ENCODE results near the gene ITGA8. TPM values are rescaled to one million over a fixed set of nuclear protein-coding genes. Genes with fewer than 3 reads are reported as not detected.
"Not testable (repeated sequence)": the region's sequence is repeated elsewhere in the genome, so short reads cannot be mapped to it uniquely, and the experiment has no call there.

Gene ITGA8
- total RNA-seq, 2 experiments from 2014 or later: not detected

GRCh38 chr10:15567952-15568351, 151.8 kb downstream of the ITGA8 start:
- POLR2A ChIA-PET: no interaction called here
- no peaks in the 10 kb centered on the region for H3K9me3 Mint-ChIP-seq
- H3K36me3 Mint-ChIP-seq: no peaks in the 10 kb centered on the region
- ATAC-seq (ENCODE audit: low read depth) (no peak), DNase-seq (no peak)
- H3K27me3 Mint-ChIP-seq: no peaks in the 10 kb centered on the region
- no peaks in the 10 kb centered on the region for H3K4me1 Mint-ChIP-seq
- H3K4me3 Mint-ChIP-seq: no peak overlapping the region
- H3K27ac Mint-ChIP-seq: no peak overlapping the region

DNA sequence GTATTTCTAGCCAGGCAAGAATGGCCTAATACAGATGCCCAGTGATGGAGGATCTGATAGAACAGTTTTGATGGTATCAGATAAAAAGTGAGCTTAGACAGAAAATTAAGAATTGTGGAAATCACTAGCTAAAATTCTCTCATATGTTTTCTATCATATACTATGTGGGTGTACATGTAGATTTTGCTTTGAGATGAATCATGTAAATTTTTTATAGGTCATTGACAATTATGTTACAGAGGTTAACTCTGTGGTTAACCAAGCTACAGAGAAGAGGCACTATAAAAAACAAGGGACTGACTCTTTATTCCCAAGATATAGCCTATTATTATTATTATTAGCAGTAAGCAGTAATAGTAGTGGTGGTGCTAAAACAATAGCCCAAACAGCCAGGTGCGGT, 156.5 kb downstream of the ITGA8 start:
- Mint-ChIP-seq H3K27ac (no peak overlapping the region), H3K4me3 (no peak overlapping the region), H3K27me3 (peaks cover 1% of the 10 kb centered on the region), H3K36me3 (no peaks in the 10 kb centered on the region), H3K4me1 (no peaks in the 10 kb centered on the region), H3K9me3 (no peaks in the 10 kb centered on the region)
- ATAC-seq (ENCODE audit: low read depth): no peak
- POLR2A ChIA-PET: no interaction called here
- no peak for DNase-seq

- POLR2A ChIA-PET: no interaction called here
- ATAC-seq (ENCODE audit: low read depth) (no peak), DNase-seq (no peak)
- Mint-ChIP-seq H3K9me3 (no peaks in the 10 kb centered on the region), H3K4me1 (no peaks in the 10 kb centered on the region), H3K27me3 (peaks cover 1% of the 10 kb centered on the region), H3K4me3 (no peak overlapping the region), H3K27ac (no peak overlapping the region), H3K36me3 (no peaks in the 10 kb centered on the region)
These were observed 157.1 kb downstream of the ITGA8 start for GRCh38 chr10:15562578-15562977.

- no peak for DNase-seq
- no peaks in the 10 kb centered on the region for H3K36me3 Mint-ChIP-seq
- POLR2A ChIA-PET: no interaction called here
- no peaks in the 10 kb centered on the region for H3K9me3 Mint-ChIP-seq
- no peak overlapping the region for H3K4me3 Mint-ChIP-seq
- H3K27ac Mint-ChIP-seq: no peak overlapping the region
- ATAC-seq (ENCODE audit: low read depth): no peak
- no peaks in the 10 kb centered on the region for H3K4me1 Mint-ChIP-seq
- peaks cover 1% of the 10 kb centered on the region for H3K27me3 Mint-ChIP-seq
These were observed 157.6 kb downstream of the ITGA8 start for GRCh38 chr10:15562116-15562515.

DNA sequence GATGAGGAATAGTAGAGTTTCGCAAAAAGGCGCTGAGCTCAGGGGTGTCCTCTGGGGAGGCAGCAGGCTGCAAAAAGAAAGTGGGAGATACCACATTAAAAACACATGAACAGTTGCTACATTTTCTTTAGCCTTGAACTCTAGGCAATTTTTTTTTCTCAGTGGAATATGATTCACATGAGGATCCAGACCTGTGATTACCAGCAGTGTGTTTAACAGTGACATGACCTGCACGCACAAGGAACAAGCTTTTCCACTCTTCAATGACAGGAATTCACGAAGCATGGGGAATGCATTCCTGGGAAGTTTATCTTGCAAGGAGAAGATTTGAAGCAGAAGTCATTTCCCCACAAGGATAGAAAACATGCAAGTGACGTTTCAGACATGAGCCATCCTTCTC, 161.6 kb downstream of the ITGA8 start:
- Mint-ChIP-seq H3K9me3 (no peaks in the 10 kb centered on the region), H3K4me1 (no peaks in the 10 kb centered on the region), H3K4me3 (no peak overlapping the region), H3K36me3 (no peaks in the 10 kb centered on the region), H3K27me3 (peaks cover 1% of the 10 kb centered on the region), H3K27ac (no peak overlapping the region)
- DNase-seq: no peak
- POLR2A ChIA-PET: no interaction called here
- ATAC-seq (ENCODE audit: low read depth): no peak

DNA sequence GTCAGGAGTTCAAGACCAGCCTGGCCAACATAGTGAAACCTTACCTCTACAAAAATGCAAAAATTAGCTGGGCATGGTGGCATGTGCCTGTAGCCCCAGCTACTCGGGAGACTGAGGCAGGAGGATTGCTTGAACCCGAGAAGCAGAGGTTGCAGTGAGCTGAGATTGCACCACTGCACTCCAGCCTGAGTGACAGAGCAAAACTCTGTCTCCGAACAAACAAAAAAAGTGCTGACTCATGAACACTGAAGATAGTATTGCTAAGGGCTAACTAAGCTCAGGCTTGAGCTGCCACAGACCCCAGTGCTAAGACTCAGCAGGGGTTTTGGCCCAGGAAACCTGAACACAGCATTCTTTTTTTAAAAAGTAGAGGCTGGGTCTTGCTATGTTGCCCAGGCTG, 162.6 kb downstream of the ITGA8 start:
- ATAC-seq (ENCODE audit: low read depth); H3K4me1 Mint-ChIP-seq; H3K36me3 Mint-ChIP-seq; H3K27ac Mint-ChIP-seq; H3K4me3 Mint-ChIP-seq; H3K27me3 Mint-ChIP-seq; DNase-seq; POLR2A ChIA-PET; H3K9me3 Mint-ChIP-seq: not testable (repeated sequence)

- H3K4me1 Mint-ChIP-seq: no peaks in the 10 kb centered on the region
- H3K36me3 Mint-ChIP-seq: no peaks in the 10 kb centered on the region
- peaks cover 2% of the 10 kb centered on the region for H3K27me3 Mint-ChIP-seq
- ATAC-seq (ENCODE audit: low read depth) (no peak), DNase-seq (no peak)
- H3K4me3 Mint-ChIP-seq: no peak overlapping the region
- H3K9me3 Mint-ChIP-seq: no peaks in the 10 kb centered on the region
- H3K27ac Mint-ChIP-seq: no peak overlapping the region
- POLR2A ChIA-PET: no interaction called here
These were observed 168.8 kb downstream of the ITGA8 start for GRCh38 chr10:15550950-15551349.

GRCh38 chr10:15548331-15548730, 171.4 kb downstream of the ITGA8 start:
- Mint-ChIP-seq H3K27ac (no peak overlapping the region), H3K27me3 (peaks cover 2% of the 10 kb centered on the region), H3K4me1 (no peaks in the 10 kb centered on the region), H3K36me3 (no peaks in the 10 kb centered on the region), H3K9me3 (peaks cover 1% of the 10 kb centered on the region), H3K4me3 (no peak overlapping the region)
- no peak for DNase-seq
- POLR2A ChIA-PET: no interaction called here
- ATAC-seq (ENCODE audit: low read depth): no peak

DNA sequence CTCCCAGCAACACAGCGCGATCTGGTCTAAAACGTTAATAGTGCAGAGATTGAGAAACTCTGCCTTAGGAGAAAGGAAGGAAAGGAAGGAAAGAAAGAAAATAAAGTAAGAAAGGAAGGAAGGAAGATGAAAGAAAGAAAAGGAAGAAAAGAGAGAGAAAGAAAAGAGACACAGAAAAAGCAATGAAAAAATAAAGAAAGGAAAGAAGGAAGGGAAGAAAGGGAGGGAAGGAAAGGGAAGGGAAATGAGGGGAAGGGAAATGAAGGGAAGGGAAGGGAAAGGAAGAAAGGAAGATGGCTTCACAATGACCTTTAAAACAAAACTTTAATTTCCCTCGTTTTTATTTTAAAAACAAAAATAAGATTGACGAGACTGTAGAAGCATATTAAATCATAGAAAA, 173.1 kb downstream of the ITGA8 start:
- H3K9me3 Mint-ChIP-seq: peaks cover 1% of the 10 kb centered on the region
- DNase-seq (no peak), ATAC-seq (ENCODE audit: low read depth) (no peak)
- H3K36me3 Mint-ChIP-seq: no peaks in the 10 kb centered on the region
- H3K4me1 Mint-ChIP-seq: no peaks in the 10 kb centered on the region
- no peak overlapping the region for H3K27ac Mint-ChIP-seq
- H3K4me3 Mint-ChIP-seq: no peak overlapping the region
- H3K27me3 Mint-ChIP-seq: peaks cover 2% of the 10 kb centered on the region
- POLR2A ChIA-PET: no interaction called here

- POLR2A ChIA-PET: no interaction called here
- H3K4me1 Mint-ChIP-seq: no peaks in the 10 kb centered on the region
- DNase-seq: no peak
- H3K4me3 Mint-ChIP-seq: no peak overlapping the region
- H3K27me3 Mint-ChIP-seq: peaks cover 2% of the 10 kb centered on the region
- H3K9me3 Mint-ChIP-seq: peaks cover 1% of the 10 kb centered on the region
- ATAC-seq (ENCODE audit: low read depth): no peak
- H3K27ac Mint-ChIP-seq: no peak overlapping the region
- no peaks in the 10 kb centered on the region for H3K36me3 Mint-ChIP-seq
These were observed 173.8 kb downstream of the ITGA8 start for GRCh38 chr10:15545884-15546283.

DNA sequence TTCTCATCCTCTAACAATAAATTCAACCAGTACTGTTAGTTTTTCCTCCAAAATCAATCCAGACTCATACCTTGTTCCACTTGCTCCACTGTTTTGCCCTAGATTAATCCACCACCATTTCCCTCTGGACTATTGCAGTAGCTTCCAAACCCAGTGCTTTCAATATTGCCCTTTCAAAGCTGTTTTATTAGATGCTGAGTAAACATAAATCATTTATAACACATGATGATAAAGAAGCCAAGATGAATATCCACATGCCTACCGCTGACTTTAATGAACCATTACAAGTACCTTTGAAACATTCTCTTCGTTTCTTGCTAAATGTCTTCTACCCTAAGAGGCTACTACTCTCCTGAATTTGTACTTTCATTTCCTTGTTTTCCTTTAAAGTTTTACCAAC, 174.5 kb downstream of the ITGA8 start:
- ATAC-seq (ENCODE audit: low read depth) (no peak), DNase-seq (no peak)
- POLR2A ChIA-PET: no interaction called here
- H3K27ac Mint-ChIP-seq: no peak overlapping the region
- H3K4me1 Mint-ChIP-seq: no peaks in the 10 kb centered on the region
- peaks cover 1% of the 10 kb centered on the region for H3K9me3 Mint-ChIP-seq
- peaks cover 2% of the 10 kb centered on the region for H3K27me3 Mint-ChIP-seq
- no peak overlapping the region for H3K4me3 Mint-ChIP-seq
- no peaks in the 10 kb centered on the region for H3K36me3 Mint-ChIP-seq

DNA sequence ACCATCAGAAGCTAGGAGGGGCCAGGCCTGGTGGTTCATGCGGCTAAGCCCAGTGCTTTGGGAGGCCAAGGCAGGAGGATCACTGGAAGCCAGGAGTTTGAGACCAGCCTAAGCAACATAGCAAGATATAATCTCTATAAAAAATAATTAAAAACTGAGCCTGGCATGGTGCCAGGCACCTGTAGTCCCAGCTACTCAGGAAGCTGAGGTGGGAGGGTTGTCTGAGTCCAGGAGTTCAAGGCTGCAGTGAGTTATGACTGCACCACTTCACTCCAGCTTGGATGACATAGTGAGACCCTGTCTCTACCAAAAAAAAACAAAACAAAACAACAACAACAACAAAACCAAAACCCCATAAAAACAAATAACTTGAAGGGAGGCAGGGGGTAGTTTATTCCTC, 175.7 kb downstream of the ITGA8 start:
- Mint-ChIP-seq H3K4me3 (no peak overlapping the region), H3K27me3 (peaks cover 2% of the 10 kb centered on the region), H3K36me3 (no peaks in the 10 kb centered on the region), H3K4me1 (no peaks in the 10 kb centered on the region), H3K9me3 (peaks cover 1% of the 10 kb centered on the region), H3K27ac (no peak overlapping the region)
- ATAC-seq (ENCODE audit: low read depth): no peak
- no peak for DNase-seq
- POLR2A ChIA-PET: no interaction called here

DNA sequence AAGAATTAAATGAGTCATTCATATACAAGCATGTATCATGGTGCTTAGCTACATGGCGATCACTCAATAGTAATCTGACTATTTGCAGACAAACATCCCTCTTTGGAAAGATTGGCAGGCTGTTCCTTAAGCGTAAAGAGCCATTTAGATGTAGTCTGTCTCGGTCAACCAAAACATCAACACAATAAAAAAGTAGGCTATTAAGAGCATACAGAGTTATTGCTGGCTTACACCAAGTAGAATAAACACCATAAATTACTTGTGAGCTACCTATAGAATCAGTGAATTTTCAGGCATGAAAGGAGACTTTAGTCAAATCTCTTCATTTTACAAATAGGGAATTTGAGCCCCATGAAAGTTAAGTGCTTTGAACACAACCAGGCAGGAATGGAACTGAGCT, 176.9 kb downstream of the ITGA8 start:
- Mint-ChIP-seq H3K36me3 (no peaks in the 10 kb centered on the region), H3K27me3 (peaks cover 2% of the 10 kb centered on the region), H3K4me1 (no peaks in the 10 kb centered on the region), H3K9me3 (peaks cover 1% of the 10 kb centered on the region), H3K27ac (no peak overlapping the region), H3K4me3 (no peak overlapping the region)
- no peak for DNase-seq
- ATAC-seq (ENCODE audit: low read depth): no peak
- POLR2A ChIA-PET: no interaction called here

- POLR2A ChIA-PET: no interaction called here
These were observed 178.3 kb downstream of the ITGA8 start for GRCh38 chr10:15541376-15541775.

GRCh38 chr10:15540727-15541126, 179.0 kb downstream of the ITGA8 start:
- ATAC-seq (ENCODE audit: low read depth) (no peak), DNase-seq (no peak)
- Mint-ChIP-seq H3K36me3 (no peaks in the 10 kb centered on the region), H3K27me3 (no peaks in the 10 kb centered on the region), H3K27ac (no peak overlapping the region), H3K9me3 (peaks cover 1% of the 10 kb centered on the region), H3K4me1 (no peaks in the 10 kb centered on the region), H3K4me3 (no peak overlapping the region)
- POLR2A ChIA-PET: no interaction called here

More at GRCh38 chr10:15541376-15541775, 178.3 kb downstream of the ITGA8 start:
- Mint-ChIP-seq H3K27ac (no peak overlapping the region), H3K9me3 (peaks cover 1% of the 10 kb centered on the region), H3K4me3 (no peak overlapping the region), H3K36me3 (no peaks in the 10 kb centered on the region), H3K27me3 (no peaks in the 10 kb centered on the region), H3K4me1 (no peaks in the 10 kb centered on the region)
- DNase-seq: no peak
- no peak for ATAC-seq (ENCODE audit: low read depth)

All from activated naive CD8-positive, alpha-beta T cell treated with anti-CD3 and anti-CD28 coated beads, Interleukin-2, amount 10 ng/mL, durations not matched to agents 7 days and 5 days (primary cell).